H1 (cell line): Measurements from ENCODE around the gene EGR1. TPM values are rescaled to one million over a fixed set of nuclear protein-coding genes. Genes with fewer than 3 reads are reported as not detected.

Experiments
- CTCF ChIA-PET: fragments of 300-600 bp; sonication (Branson Sonifier 250); formaldehyde crosslinking; loops from one replicate; lab custom pipeline; 2021; ENCODE audit not compliant: partially characterized antibody; lab: Charles Lee
- POLR2A ChIA-PET: fragments of 300-600 bp; sonication (Branson Sonifier 250); formaldehyde crosslinking; loops from one replicate; lab custom pipeline; 2021; ENCODE audit warnings: inconsistent platforms; ENCODE audit not compliant: partially characterized antibody; lab: Charles Lee
- DNase-seq, 2 experiments: peaks; one replicate each; pipeline versions ENCODE4 v3.0.0 to v3.0.0-alpha.2; 2010 to 2022; ENCODE audit warnings: low spot score in 2 of 2, low read depth in 1 of 2, mixed read lengths in 1 of 2
- FAIRE-seq: peaks from 2 replicates; lab custom pipeline; 2011; peaks lifted over from hg19 to GRCh38; lab: Jason Lieb, UNC
- H2AFZ ChIP-seq: 2 replicates; pipeline ENCODE4 v1.8.1; 2012; ENCODE audit warnings: low read length, inconsistent platforms
- H2AK5ac ChIP-seq: 2 replicates; pipeline ENCODE4 v1.6.1; 2013; ENCODE audit warnings: low read depth, low read length
- H2BK120ac ChIP-seq: replicated peaks from 2 replicates; pipeline ENCODE3; 2013; ENCODE audit warnings: low read depth, low read length, inconsistent platforms
- H2BK12ac ChIP-seq: 2 replicates; pipeline ENCODE4 v1.6.1; 2013; ENCODE audit warnings: low read depth, low read length
- H2BK15ac ChIP-seq: 2 replicates; pipeline ENCODE4 v1.6.1; 2013; ENCODE audit warnings: low read length
- H2BK20ac ChIP-seq: 2 replicates; pipeline ENCODE4 v1.6.1; 2013; ENCODE audit warnings: low read length
- H2BK5ac ChIP-seq: 2 replicates; pipeline ENCODE4 v1.6.1; 2013; ENCODE audit warnings: low read depth, low read length
- H3K14ac ChIP-seq: 2 replicates; pipeline ENCODE4 v1.6.1; 2013; ENCODE audit warnings: inconsistent platforms; ENCODE audit not compliant: insufficient read length
- H3K18ac ChIP-seq: 2 replicates; pipeline ENCODE4 v1.6.1; 2013; ENCODE audit warnings: low read length; ENCODE audit errors: extremely low read depth
- H3K23ac ChIP-seq: 2 replicates; pipeline ENCODE4 v1.6.1; 2013; ENCODE audit warnings: inconsistent platforms; ENCODE audit not compliant: insufficient read length
- H3K23me2 ChIP-seq: 2 replicates; pipeline ENCODE4 v1.6.1; 2013; ENCODE audit warnings: low read depth, low read length
- H3K27ac ChIP-seq: 2 replicates; pipeline ENCODE4 v1.6.1; 2011; ENCODE audit warnings: low read depth, low read length, inconsistent platforms
- H3K27me3 ChIP-seq, 4 experiments: replicated peaks in 1 of 4; 1 replicate in 1 of 4; 2 replicates in 3 of 4; pipeline versions ENCODE4 v1.6.1 to v1.8.1; 2011 to 2013; ENCODE audit warnings: low read length in 3 of 4, mild to moderate bottlenecking in 3 of 4, inconsistent platforms in 2 of 4, mixed read lengths in 2 of 4, moderate library complexity in 1 of 4; ENCODE audit not compliant: control insufficient read depth in 3 of 4, insufficient read depth in 3 of 4; ENCODE audit errors: extremely low read depth in 1 of 4
- H3K36me3 ChIP-seq, 4 experiments: 2 replicates each; pipeline versions ENCODE4 v1.6.1 to v1.8.1; 2011 to 2013; ENCODE audit warnings: mild to moderate bottlenecking in 4 of 4, low read length in 3 of 4, moderate library complexity in 2 of 4, control low read depth in 1 of 4, inconsistent platforms in 1 of 4; ENCODE audit not compliant: insufficient read depth in 4 of 4, control insufficient read depth in 2 of 4
- H3K4ac ChIP-seq: replicated peaks from 2 replicates; pipeline ENCODE3; 2013; ENCODE audit warnings: low read length, low read depth, mixed read lengths, inconsistent platforms; ENCODE audit not compliant: insufficient read length
- H3K4me1 ChIP-seq, 4 experiments: replicated peaks in 1 of 4; 1 replicate in 1 of 4; 2 replicates in 3 of 4; pipeline versions ENCODE4 v1.6.1 to v1.8.1; 2011 to 2013; ENCODE audit warnings: low read length in 3 of 4, inconsistent platforms in 2 of 4, mixed read lengths in 1 of 4; ENCODE audit not compliant: insufficient read depth in 4 of 4, control insufficient read depth in 3 of 4
- H3K4me2 ChIP-seq, 2 experiments: 2 replicates each; pipeline versions ENCODE4 v1.6.1 to v1.8.1; 2011 to 2013; ENCODE audit warnings: low read depth in 2 of 2, low read length in 2 of 2, control low read depth in 1 of 2, inconsistent platforms in 1 of 2, mild to moderate bottlenecking in 1 of 2; ENCODE audit not compliant: insufficient read depth in 1 of 2
- H3K4me3 ChIP-seq, 4 experiments: fragments of 200-600, 300-600 bp in 1 of 4; sonication (generic), shearing (Covaris generic), sonication (Bioruptor Twin) in 1 of 4; 2 replicates each; pipeline versions ENCODE4 v1.5.1 to v1.8.1; 2011 to 2016; ENCODE audit warnings: low read length in 4 of 4, low read depth in 3 of 4, control low read depth in 2 of 4, inconsistent platforms in 2 of 4, mild to moderate bottlenecking in 2 of 4, mixed read lengths in 1 of 4, moderate library complexity in 1 of 4; ENCODE audit not compliant: insufficient read depth in 2 of 4; ENCODE audit errors: extremely low read depth in 1 of 4
- H3K56ac ChIP-seq: replicated peaks from 2 replicates; pipeline ENCODE3; 2013; ENCODE audit warnings: low read depth, mild to moderate bottlenecking, mixed read lengths, low read length, inconsistent platforms; ENCODE audit not compliant: insufficient read length
- H3K79me1 ChIP-seq: 2 replicates; pipeline ENCODE4 v1.6.1; 2013; ENCODE audit warnings: low read depth, low read length, control low read depth
- H3K79me2 ChIP-seq, 2 experiments: 2 replicates each; pipeline versions ENCODE4 v1.6.1 to v1.8.1; 2012 to 2013; ENCODE audit warnings: low read length in 2 of 2, mild to moderate bottlenecking in 2 of 2, inconsistent platforms in 1 of 2; ENCODE audit not compliant: insufficient read depth in 2 of 2, control insufficient read depth in 1 of 2
- H3K9ac ChIP-seq, 4 experiments: replicated peaks in 1 of 4; 1 replicate in 1 of 4; 2 replicates in 3 of 4; pipeline versions ENCODE4 v1.6.1 to v1.8.1; 2011 to 2013; ENCODE audit warnings: low read depth in 3 of 4, low read length in 3 of 4, control low read depth in 2 of 4, mild to moderate bottlenecking in 2 of 4, moderate library complexity in 2 of 4, inconsistent platforms in 1 of 4; ENCODE audit errors: extremely low read depth in 1 of 4
- H3K9me3 ChIP-seq, 2 experiments: 2 replicates each; pipeline versions ENCODE4 v1.6.1 to v1.8.1; 2012 to 2013; ENCODE audit warnings: mild to moderate bottlenecking in 2 of 2, moderate library complexity in 2 of 2, control low read depth in 1 of 2, inconsistent platforms in 1 of 2, low read depth in 1 of 2, low read length in 1 of 2, mixed read lengths in 1 of 2; ENCODE audit not compliant: insufficient read depth in 2 of 2
- H4K20me1 ChIP-seq, 2 experiments: replicated peaks in 1 of 2; 2 replicates each; pipeline versions ENCODE3 to v1.8.1; 2011 to 2013; ENCODE audit warnings: inconsistent platforms in 2 of 2, low read length in 2 of 2, mild to moderate bottlenecking in 1 of 2; ENCODE audit not compliant: insufficient read depth in 2 of 2, control insufficient read depth in 1 of 2
- H4K5ac ChIP-seq: 2 replicates; pipeline ENCODE4 v1.6.1; 2013; ENCODE audit warnings: low read length, low read depth, mixed read lengths, inconsistent platforms; ENCODE audit not compliant: insufficient read length
- H4K8ac ChIP-seq: 2 replicates; pipeline ENCODE4 v1.8.0; 2013; ENCODE audit warnings: mild to moderate bottlenecking, moderate library complexity, low read length, inconsistent platforms; ENCODE audit not compliant: insufficient read depth; ENCODE audit errors: extremely low read depth
- H4K91ac ChIP-seq: replicated peaks from 2 replicates; pipeline ENCODE3; 2013; ENCODE audit warnings: low read length, mixed read lengths, inconsistent platforms; ENCODE audit not compliant: insufficient read length
- GTF2F1 ChIP-seq: IDR thresholded peaks from 2 replicates; pipeline ENCODE4 v1.6.1; 2012; ENCODE audit warnings: low read depth, low read length, improper control_type of control experiment, borderline replicate concordance
- HDAC6 ChIP-seq: IDR thresholded peaks from one replicate; pipeline ENCODE4 v1.7.1; 2012; ENCODE audit warnings: low read depth, mild to moderate bottlenecking, inconsistent platforms, low read length, moderate library complexity
- MAFK ChIP-seq: IDR thresholded peaks from 2 replicates; pipeline ENCODE4 v1.6.1; 2012; ENCODE audit warnings: low read depth, mild to moderate bottlenecking, improper control_type of control experiment, low read length
- NANOG ChIP-seq: IDR thresholded peaks from 2 replicates; pipeline ENCODE4 v1.6.1; 2011; ENCODE audit warnings: low read length, low read depth, mild to moderate bottlenecking, inconsistent platforms; ENCODE audit not compliant: insufficient read depth, poor library complexity, severe bottlenecking
- POLR2A ChIP-seq, 2 experiments: IDR thresholded peaks; 1 replicate in 1 of 2; 2 replicates in 1 of 2; pipeline ENCODE4 v1.6.1; 2011; ENCODE audit warnings: low read depth in 2 of 2, low read length in 2 of 2, mild to moderate bottlenecking in 2 of 2; ENCODE audit errors: control extremely low read depth in 1 of 2
- SIN3A ChIP-seq, 2 experiments: IDR thresholded peaks in 1 of 2; conservative IDR thresholded peaks in 1 of 2; 2 replicates each; pipeline ENCODE4 v1.6.1; 2011 to 2012; ENCODE audit warnings: low read length in 2 of 2, improper control_type of control experiment in 1 of 2, low read depth in 1 of 2, mild to moderate bottlenecking in 1 of 2
- SP2 ChIP-seq: IDR thresholded peaks from 2 replicates; pipeline ENCODE4 v1.6.1; 2012; ENCODE audit warnings: mild to moderate bottlenecking, low read length, inconsistent platforms
- SP4 ChIP-seq: IDR thresholded peaks from 2 replicates; pipeline ENCODE4 v1.6.1; 2012; ENCODE audit warnings: low read length, inconsistent platforms
- SUZ12 ChIP-seq: fragments of 200-600 bp; sonication (generic); IDR thresholded peaks from 2 replicates; pipeline ENCODE4 v1.6.1; 2012; ENCODE audit warnings: mild to moderate bottlenecking, inconsistent platforms, low read length, moderate library complexity, mixed read lengths
- WGBS, 2 experiments: shearing (Covaris generic) in 1 of 2; methylation state at CpG; one replicate each; pipeline versions ENCODE4 v1.1.6 to v1.1.7; 2013 to 2015; ENCODE audit warnings: low lambda C conversion rate in 2 of 2, mixed read lengths in 2 of 2, inconsistent platforms in 1 of 2, low coverage in 1 of 2, missing lambda C conversion rate in 1 of 2; ENCODE audit not compliant: insufficient replicate concordance in 2 of 2, insufficient coverage in 1 of 2, insufficient read length in 1 of 2; ENCODE audit errors: extremely low coverage in 1 of 2, missing lambda C conversion rate in 1 of 2; 5-methylcytosine and 5-hydroxymethylcytosine counted together
- polyA plus RNA-seq, 7 experiments: library from polyadenylated mRNA; depleted of rRNA in 3 of 7; stranded (reverse) in 5 of 7; unstranded in 2 of 7; fragments of >200 nt in 5 of 7; fragments of 200-250 nt in 2 of 7; gene quantifications; 1 replicate in 5 of 7; 2 replicates in 1 of 7; 4 replicates in 1 of 7; pipeline versions ENCODE4 v1.2.1 to v1.2.3, GENCODE V29; 2011 to 2013; ENCODE audit warnings: missing spikeins in 2 of 7, mixed read lengths in 2 of 7
- total RNA-seq: library from RNA; stranded (reverse); fragmentation: NEBNext Ultra II Directional; extraction: Animal tissue kit (Norgen Biotek cat#: 25700); gene quantifications from 2 replicates; pipeline ENCODE4 v1.2.1, GENCODE V29; 2021

EGR1 gene
- total and polyA plus RNA-seq, 2 of the 8 experiments (the other 6 are each of a cell fraction or from before 2014, with no cell fraction given), result 16.2 to 35.5 TPM

DNA sequence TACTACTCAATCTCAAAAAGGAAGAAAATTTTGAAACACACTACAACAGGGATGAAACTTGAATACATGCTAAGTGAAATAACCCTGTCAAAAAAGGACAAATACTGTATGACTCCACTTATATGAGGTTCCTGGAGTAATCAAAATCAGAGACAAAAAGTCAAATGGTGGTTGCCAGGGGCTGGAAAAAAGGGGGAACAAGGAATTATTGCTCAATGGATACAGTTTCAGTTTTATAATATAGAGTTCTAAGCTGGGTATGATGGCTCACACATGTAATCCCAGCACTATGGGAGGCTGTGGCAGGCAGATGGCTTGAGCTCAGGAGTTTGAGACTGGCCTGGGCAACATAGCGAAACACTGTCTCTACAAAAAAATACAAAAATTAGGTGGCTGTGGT, 48.7 kb downstream of the EGR1 start:
- Histone ChIP-seq H2AK5ac (no peak overlapping the region), H2BK12ac (no peak overlapping the region), H3K9ac (no peak overlapping the region), H3K23me2 (no peaks in the 10 kb centered on the region), H3K14ac (no peak overlapping the region), H3K79me2 (peaks cover 0 to 7% of the 10 kb centered on the region in 2 experiments; a peak in 2 of 4 replicates), H3K4me1 (no peaks in the 10 kb centered on the region), H3K4me3 (no peak overlapping the region), H4K91ac (no peak overlapping the region), H2AFZ (no peak overlapping the region), H3K4me2 (no peak overlapping the region), H2BK15ac (no peak overlapping the region), H3K9me3 (no peaks in the 10 kb centered on the region), H4K8ac (no peak overlapping the region), H4K5ac (no peak overlapping the region), H3K79me1 (peaks cover 3% of the 10 kb centered on the region; the same call in 1 of the 2 replicates), H2BK20ac (no peak overlapping the region), H3K27ac (no peak overlapping the region), H3K56ac (no peak overlapping the region), H3K23ac (no peak overlapping the region), H3K27me3 (no peaks in the 10 kb centered on the region), H2BK120ac (no peak overlapping the region), H4K20me1 (peaks cover 7% of the 10 kb centered on the region in 2 experiments), H2BK5ac (no peak overlapping the region), H3K18ac (no peak overlapping the region), H3K36me3 (peaks cover 31 to 91% (median 70%) of the 10 kb centered on the region in 4 experiments), H3K4ac (no peak overlapping the region)
- DNase-seq, result no peak
- no peak for FAIRE-seq
- CTCF ChIA-PET, result interaction anchor here (1.1 to 2.7 kb wide), 3 partner anchors 10 to 34 kb away, joined by 3 to 24 read pairs (median 6); no protein-coding TSS in a partner anchor
- POLR2A ChIA-PET, result interaction anchor here (0.6 to 1.7 kb wide), 5 partner anchors 10 to 751 kb away, joined by 3 to 8 read pairs (median 4); no protein-coding TSS in a partner anchor
- TF ChIP-seq SP2 (no peak), SP4 (no peak), GTF2F1 (no peak), NANOG (no peak), HDAC6 (no peak), SUZ12 (no peak), POLR2A (IDR thresholded peaks at IDR 0.05; ENCODE audit: control extremely low read depth in 1 of 2, low read depth in 2 of 2, low read length in 2 of 2) (no peak), MAFK (no peak), SIN3A (conservative IDR thresholded peaks at IDR 0.05 in 1 of 2, IDR thresholded peaks at IDR 0.05 in 1 of 2; ENCODE audit: low read depth in 1 of 2, low read length in 2 of 2) (no peak)
- WGBS, 2 experiments, result 94% methylated on average over 1 of the region's 1 CpG; no CpG with 5 or more reads in 1 of the 2 experiments
